Esophagus (tissue), 2 donors: ENCODE results near the gene KCNK6. TPM values are rescaled to one million over a fixed set of nuclear protein-coding genes. Genes with fewer than 3 reads are reported as not detected.
"Not testable (repeated sequence)": the region's sequence is repeated elsewhere in the genome, so short reads cannot be mapped to it uniquely, and the experiment has no call there.

Experiments
- H3K27ac ChIP-seq, 2 donors: one replicate each; pipeline ENCODE4 v1.5.1; 2013; ENCODE audit warnings: low read depth in 2 of 2, mild to moderate bottlenecking in 2 of 2, inconsistent platforms in 1 of 2, low read length in 1 of 2, moderate library complexity in 1 of 2
- H3K27me3 ChIP-seq, 2 donors: one replicate each; pipeline ENCODE4 v1.6.1; 2013; ENCODE audit warnings: low read length in 2 of 2, control low read depth in 1 of 2, mild to moderate bottlenecking in 1 of 2; ENCODE audit not compliant: insufficient read depth in 2 of 2, control insufficient read depth in 1 of 2
- H3K36me3 ChIP-seq, 2 donors: one replicate each; pipeline ENCODE4 v1.6.1; 2013; ENCODE audit warnings: low read length in 1 of 2; ENCODE audit not compliant: control insufficient read depth in 2 of 2, insufficient read depth in 2 of 2
- H3K4me1 ChIP-seq, 2 donors: one replicate each; pipeline ENCODE4 v1.6.1; 2013; ENCODE audit warnings: low read length in 1 of 2; ENCODE audit not compliant: control insufficient read depth in 2 of 2, insufficient read depth in 2 of 2
- H3K4me3 ChIP-seq, 2 donors: one replicate each; pipeline ENCODE4 v1.5.1; 2013; ENCODE audit warnings: low read length in 2 of 2, mild to moderate bottlenecking in 2 of 2, low read depth in 1 of 2, moderate library complexity in 1 of 2
- H3K9me3 ChIP-seq, 2 donors: one replicate each; pipeline ENCODE4 v1.6.1; 2013; ENCODE audit warnings: mild to moderate bottlenecking in 2 of 2, low read depth in 1 of 2, low read length in 1 of 2, moderate library complexity in 1 of 2; ENCODE audit not compliant: control insufficient read depth in 2 of 2, insufficient read depth in 1 of 2
- WGBS, 2 donors: extraction: QIAGEN DNeasy Blood & Tissue Kit; methylation state at CpG; one replicate each; pipeline ENCODE4 v1.1.7; 2013; 5-methylcytosine and 5-hydroxymethylcytosine counted together
- polyA plus RNA-seq, 2 donors: library from polyadenylated mRNA; stranded (reverse); fragments of 200-250 nt; gene quantifications; one replicate each; pipeline ENCODE4 v1.2.3, GENCODE V29; 2013
- donor health status: healthy with polysubstance abuse.
- donor health status: Bipolar disorder and iron deficiency.

KCNK6 gene
- polyA plus RNA-seq, 2 donors = 19.5 to 30.2 TPM

DNA sequence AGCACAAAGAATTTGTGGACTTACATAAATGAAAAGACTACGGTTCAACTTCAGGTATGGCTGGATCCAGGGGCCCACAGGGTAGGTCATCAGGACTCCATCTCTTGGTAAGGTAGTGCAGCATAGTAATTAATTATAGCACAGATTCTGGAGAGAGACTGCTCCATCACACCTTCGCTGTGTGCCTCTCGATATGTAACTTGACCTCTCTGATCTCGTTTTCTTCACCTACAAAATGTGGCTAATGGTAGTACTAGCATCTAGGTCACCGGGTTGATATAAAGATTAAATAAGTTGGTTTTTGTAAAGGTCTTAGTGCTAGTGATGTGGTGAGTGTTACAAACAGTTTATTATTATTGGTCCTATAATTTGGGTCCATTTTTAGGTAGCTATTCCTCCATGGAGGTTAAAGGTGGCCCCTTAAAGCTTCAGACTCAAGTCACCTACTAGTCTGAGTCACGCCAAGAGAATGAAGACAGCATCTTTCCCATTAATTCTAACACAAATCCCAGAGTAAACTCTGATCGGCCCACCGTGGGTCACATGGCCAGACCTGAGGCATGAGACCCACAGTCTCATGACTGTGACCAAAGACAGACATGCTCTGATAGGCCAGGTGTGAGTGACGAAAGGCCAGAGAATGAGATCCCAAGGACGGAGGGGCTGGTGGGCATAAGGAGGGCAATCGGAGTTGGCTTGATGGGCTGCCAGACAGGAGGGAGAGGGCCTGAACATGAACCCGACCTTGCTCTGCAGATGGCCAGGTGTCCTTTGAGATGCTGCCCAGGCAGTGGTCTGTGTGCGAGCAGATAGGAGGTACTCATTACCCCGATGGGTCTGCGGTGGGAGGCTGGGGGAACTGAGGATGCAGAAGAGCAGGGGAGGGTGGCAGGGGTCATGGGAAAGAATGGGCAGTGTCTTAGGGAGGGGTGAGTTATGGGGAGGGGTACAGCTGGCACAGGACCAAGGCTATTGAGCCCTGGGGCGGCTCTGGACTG lies 36.4 kb downstream of the KCNK6 start:
- Histone ChIP-seq H3K27me3 (no peaks in the 10 kb centered on the region), H3K36me3 (no peaks in the 10 kb centered on the region)
- WGBS, 2 donors = 68 to 70% methylated on average over 16 of the region's 16 CpGs

DNA sequence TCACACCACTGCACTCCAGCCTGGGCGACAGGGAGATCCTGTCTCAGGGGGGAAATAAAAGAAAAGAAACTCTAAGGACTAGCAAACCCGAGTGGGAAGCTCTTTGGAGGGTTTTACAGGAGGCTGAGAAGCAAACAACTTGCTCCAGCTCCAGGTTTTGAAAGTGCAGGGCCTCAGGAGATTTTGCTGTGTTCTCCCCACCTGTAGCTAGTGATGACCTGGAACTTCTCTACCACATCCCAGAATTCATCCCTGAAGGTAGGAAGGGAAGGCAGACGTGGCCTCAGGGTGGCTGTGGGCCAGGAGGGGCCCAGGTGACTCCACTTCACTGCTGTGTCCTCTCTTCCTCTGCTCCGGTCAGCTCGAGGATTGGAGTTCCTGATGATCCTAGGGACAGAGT lies 38.4 kb downstream of the KCNK6 start:
- WGBS, 2 donors = 43 to 50% methylated on average over 5 of the region's 5 CpGs
- no peaks in the 10 kb centered on the region for H3K36me3 ChIP-seq
- no peak overlapping the region for H3K4me3 ChIP-seq
- H3K27me3 ChIP-seq = no peaks in the 10 kb centered on the region
- no peak overlapping the region for H3K27ac ChIP-seq
- H3K4me1 ChIP-seq = peaks cover 3 to 4% of the 10 kb centered on the region in 2 donors
- no peaks in the 10 kb centered on the region for H3K9me3 ChIP-seq

More for the DNA sequence above, 36.4 kb downstream of the KCNK6 start:
- H3K4me3 ChIP-seq = no peak overlapping the region
- no peak overlapping the region for H3K27ac ChIP-seq
- no peaks in the 10 kb centered on the region for H3K4me1 ChIP-seq
- no peaks in the 10 kb centered on the region for H3K9me3 ChIP-seq

DNA sequence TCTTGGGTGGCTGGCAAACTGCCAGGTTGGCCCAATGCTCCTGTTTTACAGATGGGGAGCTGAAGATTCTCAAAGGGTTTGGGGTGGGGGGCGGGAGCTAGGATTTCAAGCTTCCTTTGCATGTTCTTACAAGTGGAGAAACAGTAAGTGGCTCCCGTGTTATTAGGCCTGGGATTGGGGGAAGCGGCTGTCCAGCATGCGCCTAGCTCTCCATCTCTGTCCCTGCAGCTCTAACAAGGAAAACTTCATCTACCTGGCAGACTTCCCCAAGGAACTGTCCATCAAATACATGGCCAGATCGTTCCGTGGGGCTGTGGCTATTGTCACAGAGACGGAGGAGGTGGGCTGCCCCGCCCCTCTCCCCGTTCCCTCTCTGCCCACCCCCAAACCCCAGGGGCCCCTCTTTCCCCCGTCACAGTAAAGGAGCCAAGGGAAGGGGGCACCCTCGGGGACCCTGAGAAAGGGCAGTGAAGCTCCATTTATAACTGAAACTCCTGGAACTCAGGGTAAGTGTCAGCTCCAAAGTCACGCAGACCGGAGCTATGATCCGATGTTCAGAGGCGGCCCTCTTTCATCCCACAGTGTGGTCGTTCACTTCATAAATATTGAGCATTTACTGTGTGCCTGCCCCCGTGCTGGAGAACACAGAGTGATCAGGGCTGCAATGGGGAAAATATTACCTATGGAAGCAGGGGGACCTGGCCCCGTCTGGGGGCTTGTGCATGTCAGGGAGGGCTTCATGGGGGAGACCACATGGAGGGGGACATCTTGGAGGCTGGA lies 39.8 kb downstream of the KCNK6 start:
- no peak overlapping the region for H3K4me3 ChIP-seq
- H3K36me3 ChIP-seq = no peaks in the 10 kb centered on the region
- H3K27ac ChIP-seq = no peak overlapping the region
- no peaks in the 10 kb centered on the region for H3K27me3 ChIP-seq
- 47 to 48% methylated on average over 18 of the region's 18 CpGs for WGBS, 2 donors
- peaks cover 3 to 4% of the 10 kb centered on the region in 2 donors for H3K4me1 ChIP-seq
- no peaks in the 10 kb centered on the region for H3K9me3 ChIP-seq

DNA sequence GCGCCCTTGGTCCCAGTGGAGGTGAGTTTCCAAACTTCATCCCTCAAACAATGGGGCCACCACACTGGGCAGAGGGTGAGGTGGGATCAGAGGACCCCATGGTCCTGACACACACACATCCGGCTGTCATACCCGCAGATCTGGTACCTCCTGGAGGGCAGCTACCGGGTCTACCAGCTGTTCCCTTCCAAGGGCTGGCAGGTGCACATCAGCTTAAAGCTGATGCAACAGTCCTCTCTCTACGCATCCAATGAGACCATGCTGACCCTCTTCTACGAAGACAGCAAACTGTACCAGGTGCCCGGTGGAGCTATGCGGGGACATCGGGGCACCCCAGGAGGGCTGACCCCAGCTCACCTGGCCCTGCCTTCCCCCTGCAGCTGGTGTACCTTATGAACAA lies 40.7 kb downstream of the KCNK6 start:
- H3K27me3 ChIP-seq = no peaks in the 10 kb centered on the region
- WGBS, 2 donors = 79% methylated on average over 9 of the region's 9 CpGs
- H3K27ac ChIP-seq = no peak overlapping the region
- no peak overlapping the region for H3K4me3 ChIP-seq
- H3K9me3 ChIP-seq = no peaks in the 10 kb centered on the region
- H3K4me1 ChIP-seq = peaks cover 3 to 4% of the 10 kb centered on the region in 2 donors
- H3K36me3 ChIP-seq = no peaks in the 10 kb centered on the region

DNA sequence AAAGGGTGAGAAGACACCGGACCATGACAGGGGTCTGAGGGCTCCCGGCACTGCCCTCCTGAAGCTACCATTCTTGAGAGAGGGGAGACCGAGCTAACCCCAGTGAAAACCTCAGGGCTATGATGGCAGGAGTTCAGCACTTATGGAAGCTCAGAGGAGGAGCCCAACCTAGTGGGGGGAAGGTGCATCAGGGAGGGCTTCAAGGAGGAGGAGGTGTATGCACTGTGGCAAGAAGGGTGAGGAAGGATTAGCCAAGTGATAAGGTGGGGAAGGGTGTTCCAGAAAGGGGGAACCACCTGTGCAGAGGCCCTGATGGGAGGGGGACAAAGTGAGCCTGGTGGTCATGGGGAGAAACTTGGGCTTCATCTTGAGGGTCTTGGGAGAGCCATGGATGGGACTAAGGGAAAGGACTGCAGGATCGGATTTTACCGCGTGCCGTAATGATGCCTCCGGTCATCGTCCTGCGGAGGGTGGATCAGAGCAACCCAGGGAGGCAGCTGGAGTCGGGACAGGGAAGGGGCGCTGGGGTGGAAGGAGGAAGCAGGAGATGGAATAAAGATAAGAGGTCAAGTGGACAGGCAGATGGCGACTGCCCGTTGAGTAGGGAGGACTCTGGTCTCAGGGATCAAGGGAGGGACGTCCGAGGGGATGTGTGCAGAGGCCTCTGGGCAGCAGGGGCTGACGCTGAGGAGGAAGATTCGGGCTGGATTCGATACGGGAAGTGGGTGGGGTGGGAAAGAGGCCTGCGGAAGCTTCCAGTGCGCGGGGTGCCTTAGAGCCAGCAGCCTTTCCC lies 41.4 kb downstream of the KCNK6 start:
- Histone ChIP-seq H3K9me3 (no peaks in the 10 kb centered on the region), H3K36me3 (no peaks in the 10 kb centered on the region), H3K4me1 (peaks cover 3 to 4% of the 10 kb centered on the region in 2 donors), H3K4me3 (peak overlapping the region; percentile 54 to 57), H3K27ac (no peak overlapping the region), H3K27me3 (no peaks in the 10 kb centered on the region)
- WGBS, 2 donors = 21 to 25% methylated on average over 21 to 23 of the region's 23 CpGs

DNA sequence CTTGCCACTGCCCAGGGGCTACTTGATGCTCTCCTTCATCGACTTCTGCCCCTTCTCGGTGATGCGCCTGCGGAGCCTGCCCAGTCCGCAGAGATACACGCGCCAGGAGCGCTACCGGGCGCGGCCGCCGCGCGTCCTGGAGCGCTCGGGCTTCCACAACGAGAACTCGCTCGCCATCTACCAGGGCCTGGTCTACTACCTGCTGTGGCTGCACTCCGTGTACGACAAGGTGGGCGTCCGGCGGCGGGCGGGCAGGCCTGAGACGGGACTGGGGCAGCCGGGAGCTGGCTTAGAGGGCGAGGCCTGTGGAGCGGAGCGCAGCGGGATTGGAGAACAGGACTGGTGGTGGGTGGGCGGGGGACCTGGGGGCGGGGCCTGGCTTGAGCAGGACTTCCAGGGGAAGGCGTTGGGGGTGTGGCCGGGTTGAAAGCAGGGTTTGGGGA lies 42.0 kb downstream of the KCNK6 start:
- 0 to 1% methylated on average over 37 of the region's 37 CpGs for WGBS, 2 donors
- no peaks in the 10 kb centered on the region for H3K27me3 ChIP-seq

DNA sequence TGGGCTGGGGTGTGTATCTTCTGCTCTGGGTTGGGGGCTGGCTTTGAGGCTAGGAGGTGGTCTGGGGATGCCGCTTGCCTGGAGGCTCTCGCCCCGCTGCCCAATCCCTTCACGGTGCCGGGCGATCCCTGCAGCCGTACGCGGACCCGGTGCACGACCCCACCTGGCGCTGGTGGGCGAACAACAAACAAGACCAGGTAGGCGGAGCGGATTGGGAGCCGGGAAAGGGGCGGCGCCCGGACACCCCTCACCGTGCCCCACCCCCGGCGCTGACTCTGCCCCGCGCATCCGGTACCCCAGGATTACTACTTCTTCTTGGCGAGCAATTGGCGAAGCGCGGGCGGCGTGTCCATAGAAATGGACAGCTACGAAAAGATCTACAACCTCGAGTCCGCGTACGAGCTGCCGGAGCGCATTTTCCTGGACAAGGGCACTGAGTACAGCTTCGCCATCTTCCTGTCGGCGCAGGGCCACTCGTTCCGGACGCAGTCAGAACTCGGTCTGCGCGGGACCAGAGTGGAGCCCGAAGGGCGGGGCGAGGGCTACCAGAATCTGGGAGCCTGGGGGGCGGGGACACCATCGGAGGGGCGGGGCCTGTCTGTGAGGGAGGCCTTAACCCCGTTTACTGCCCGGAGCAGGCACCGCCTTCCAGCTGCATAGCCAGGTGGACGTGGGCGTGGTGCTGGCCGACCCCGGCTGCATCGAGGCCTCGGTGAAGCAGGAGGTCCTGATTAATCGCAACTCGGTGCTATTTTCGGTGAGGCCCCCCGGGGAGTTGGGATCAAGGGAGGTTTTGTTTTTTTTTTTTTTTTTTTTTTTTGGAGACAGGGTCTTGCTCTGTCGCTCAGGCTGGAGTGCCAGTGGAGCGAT lies 42.7 kb downstream of the KCNK6 start:
- peak overlapping the region; percentile 46 to 72 for H3K27ac ChIP-seq
- peaks cover 3 to 4% of the 10 kb centered on the region in 2 donors for H3K4me1 ChIP-seq
- no peaks in the 10 kb centered on the region for H3K9me3 ChIP-seq
- no peaks in the 10 kb centered on the region for H3K36me3 ChIP-seq
- H3K4me3 ChIP-seq = peak overlapping the region; percentile 54 to 57
- no peaks in the 10 kb centered on the region for H3K27me3 ChIP-seq
- 1 to 2% methylated on average over 65 to 68 of the region's 68 CpGs for WGBS, 2 donors

More for the DNA sequence above, 42.0 kb downstream of the KCNK6 start:
- H3K36me3 ChIP-seq = no peaks in the 10 kb centered on the region
- peak overlapping the region in 1 of 2 donors; percentile 59 for H3K27ac ChIP-seq
- H3K4me3 ChIP-seq = peak overlapping the region; percentile 54 to 57
- H3K4me1 ChIP-seq = peaks cover 3 to 4% of the 10 kb centered on the region in 2 donors
- H3K9me3 ChIP-seq = no peaks in the 10 kb centered on the region

DNA sequence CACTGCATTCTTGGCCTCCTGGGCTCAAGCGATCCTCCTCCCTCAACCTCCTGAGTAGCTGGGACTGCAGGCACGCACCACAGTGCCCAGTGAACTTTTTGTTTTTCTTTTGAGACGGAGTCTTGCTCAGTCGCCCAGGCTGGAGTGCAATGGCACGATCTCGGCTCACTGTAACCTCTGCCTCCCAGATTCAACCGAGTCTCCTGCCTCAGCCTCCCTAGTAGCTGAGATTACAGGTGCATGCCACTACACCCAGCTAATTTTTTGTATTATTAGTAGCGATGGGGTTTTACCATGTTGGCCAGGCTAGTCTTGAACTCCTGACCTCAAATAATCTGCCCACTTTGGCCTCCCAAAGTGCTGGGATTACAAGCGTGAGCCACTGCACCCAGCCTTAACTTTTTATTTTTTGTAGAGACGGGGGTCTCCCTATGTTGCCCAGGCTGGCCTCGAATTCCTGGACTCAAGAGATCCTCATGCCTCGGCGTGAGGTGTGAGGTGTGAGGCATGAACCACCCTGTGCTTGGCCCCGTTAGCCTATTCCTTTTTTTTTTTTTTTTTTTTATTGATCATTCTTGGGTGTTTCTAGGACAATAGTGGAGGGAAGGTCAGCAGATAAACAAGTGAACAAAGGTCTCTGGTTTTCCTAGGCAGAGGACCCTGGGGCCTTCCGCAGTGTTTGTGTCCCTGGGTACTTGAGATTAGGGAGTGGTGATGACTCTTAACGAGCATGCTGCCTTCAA lies 43.5 kb downstream of the KCNK6 start:
- not testable (repeated sequence) for H3K27me3 ChIP-seq, H3K4me3 ChIP-seq, H3K9me3 ChIP-seq, H3K27ac ChIP-seq, H3K36me3 ChIP-seq, H3K4me1 ChIP-seq
- 73 to 83% methylated on average over 14 to 15 of the region's 16 CpGs for WGBS, 2 donors
